ENCODE data around the gene C2orf80. TPM values are rescaled to one million over a fixed set of nuclear protein-coding genes. Genes with fewer than 3 reads are reported as not detected.

Gene C2orf80
- total RNA-seq, 1 donor from 2014 or later = not detected

DNA sequence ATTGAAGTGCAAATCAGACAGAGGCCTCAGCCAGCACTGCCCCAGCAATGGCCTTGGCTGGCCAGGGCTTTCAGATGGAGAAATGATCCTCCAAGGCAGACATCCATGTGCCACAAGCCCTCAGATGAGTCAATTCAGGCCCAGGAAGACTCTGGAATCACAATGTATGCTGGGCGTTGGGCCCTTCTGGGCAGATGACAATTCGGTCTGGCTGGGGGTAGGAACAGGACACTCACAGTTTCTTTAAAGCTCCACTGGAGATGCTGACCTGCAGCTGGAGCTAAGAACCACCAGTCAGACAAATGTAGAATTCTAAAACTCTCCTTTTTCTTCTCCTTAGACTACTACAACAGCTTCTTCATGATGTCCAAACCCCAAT lies 53.1 kb downstream of the C2orf80 start:
- TF ChIP-seq, protein P1, sequence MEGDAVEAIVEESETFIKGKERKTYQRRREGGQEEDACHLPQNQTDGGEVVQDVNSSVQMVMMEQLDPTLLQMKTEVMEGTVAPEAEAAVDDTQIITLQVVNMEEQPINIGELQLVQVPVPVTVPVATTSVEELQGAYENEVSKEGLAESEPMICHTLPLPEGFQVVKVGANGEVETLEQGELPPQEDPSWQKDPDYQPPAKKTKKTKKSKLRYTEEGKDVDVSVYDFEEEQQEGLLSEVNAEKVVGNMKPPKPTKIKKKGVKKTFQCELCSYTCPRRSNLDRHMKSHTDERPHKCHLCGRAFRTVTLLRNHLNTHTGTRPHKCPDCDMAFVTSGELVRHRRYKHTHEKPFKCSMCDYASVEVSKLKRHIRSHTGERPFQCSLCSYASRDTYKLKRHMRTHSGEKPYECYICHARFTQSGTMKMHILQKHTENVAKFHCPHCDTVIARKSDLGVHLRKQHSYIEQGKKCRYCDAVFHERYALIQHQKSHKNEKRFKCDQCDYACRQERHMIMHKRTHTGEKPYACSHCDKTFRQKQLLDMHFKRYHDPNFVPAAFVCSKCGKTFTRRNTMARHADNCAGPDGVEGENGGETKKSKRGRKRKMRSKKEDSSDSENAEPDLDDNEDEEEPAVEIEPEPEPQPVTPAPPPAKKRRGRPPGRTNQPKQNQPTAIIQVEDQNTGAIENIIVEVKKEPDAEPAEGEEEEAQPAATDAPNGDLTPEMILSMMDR (conservative IDR thresholded peaks at IDR 0.05; ENCODE audit: low read depth, low read length) = no peak
- DNase-seq (ENCODE audit: low read depth) = no peak
- H3K4me3 ChIP-seq (ENCODE audit: low read depth, low read length) = no peak overlapping the region

GRCh38 chr2:208135794-208136715 lies 53.8 kb downstream of the C2orf80 start:
- H3K4me3 ChIP-seq (ENCODE audit: low read depth, low read length) = no peak overlapping the region
- DNase-seq (ENCODE audit: low read depth) = no peak
- TF ChIP-seq, protein P1 (conservative IDR thresholded peaks at IDR 0.05; ENCODE audit: low read depth, low read length) = no peak

GRCh38 chr2:208134928-208135586 lies 54.8 kb downstream of the C2orf80 start:
- TF ChIP-seq, protein P1 (conservative IDR thresholded peaks at IDR 0.05; ENCODE audit: low read depth, low read length) = no peak
- DNase-seq (ENCODE audit: low read depth) = no peak
- H3K4me3 ChIP-seq (ENCODE audit: low read depth, low read length) = no peak overlapping the region

- TF ChIP-seq, protein P1 (conservative IDR thresholded peaks at IDR 0.05; ENCODE audit: low read depth, low read length) = no peak
- no peak overlapping the region for H3K4me3 ChIP-seq (ENCODE audit: low read depth, low read length)
Measured at GRCh38 chr2:208130712-208131110, 59.1 kb downstream of the C2orf80 start.

GRCh38 chr2:208129744-208130711 lies 59.8 kb downstream of the C2orf80 start, which contains the start of gene CRYGC:
CRYGC (minus strand) TSS chr2:208129828; CDS start chr2:208129792, 36 bp downstream.
- TF ChIP-seq, protein P1 (conservative IDR thresholded peaks at IDR 0.05; ENCODE audit: low read depth, low read length) = no peak
- no peak within 1 kb of the TSS for H3K4me3 ChIP-seq (ENCODE audit: low read depth, low read length)
- no peak for DNase-seq (ENCODE audit: low read depth)

More at GRCh38 chr2:208130712-208131110, 59.1 kb downstream of the C2orf80 start:
- DNase-seq (ENCODE audit: low read depth) = no peak

GRCh38 chr2:208128136-208128535 lies 61.7 kb downstream of the C2orf80 start:
- TF ChIP-seq, protein P1 (conservative IDR thresholded peaks at IDR 0.05; ENCODE audit: low read depth, low read length) = no peak
- H3K4me3 ChIP-seq (ENCODE audit: low read depth, low read length) = no peak overlapping the region
- no peak for DNase-seq (ENCODE audit: low read depth)

Measured in epithelial cell of proximal tubule (primary cell).